H9 (cell line): Measurements from ENCODE around the gene CERS2. TPM values are rescaled to one million over a fixed set of nuclear protein-coding genes. Genes with fewer than 3 reads are reported as not detected.
A peak's percentile ranks its signal among the peaks of the same experiment; 100 is the strongest.

Experiments
- DNase-seq: peaks from one replicate; pipeline ENCODE4 v3.0.0-alpha.2; 2017
- H2AFZ ChIP-seq: one replicate; pipeline ENCODE4 v1.6.1; 2013; ENCODE audit warnings: mild to moderate bottlenecking, low read length, control low read depth, moderate library complexity
- H2AK5ac ChIP-seq: 2 replicates; pipeline ENCODE4 v1.6.1; 2013; ENCODE audit warnings: low read length, control low read depth, mixed read lengths; ENCODE audit not compliant: insufficient read length
- H2BK120ac ChIP-seq: one replicate; pipeline ENCODE4 v1.6.1; 2013; ENCODE audit warnings: low read depth, mild to moderate bottlenecking, low read length, control low read depth, inconsistent platforms; ENCODE audit not compliant: poor library complexity, severe bottlenecking
- H2BK12ac ChIP-seq: 2 replicates; pipeline ENCODE4 v1.6.1; 2013; ENCODE audit warnings: low read length, control low read depth, mixed read lengths, low read depth; ENCODE audit not compliant: insufficient read length
- H2BK15ac ChIP-seq: 2 replicates; pipeline ENCODE4 v1.6.1; 2013; ENCODE audit warnings: low read depth, low read length, control low read depth
- H2BK20ac ChIP-seq: one replicate; pipeline ENCODE4 v1.6.1; 2013; ENCODE audit warnings: low read depth, mild to moderate bottlenecking, low read length, control low read depth, inconsistent platforms; ENCODE audit not compliant: poor library complexity, severe bottlenecking
- H2BK5ac ChIP-seq: 2 replicates; pipeline ENCODE4 v1.6.1; 2013; ENCODE audit warnings: low read length, control low read depth, mixed read lengths; ENCODE audit not compliant: insufficient read length
- H3K14ac ChIP-seq: 2 replicates; pipeline ENCODE4 v1.6.1; 2013; ENCODE audit warnings: low read length, control low read depth; ENCODE audit not compliant: insufficient read depth
- H3K18ac ChIP-seq: 2 replicates; pipeline ENCODE4 v1.6.1; 2013; ENCODE audit warnings: low read depth, mild to moderate bottlenecking, mixed read lengths, low read length, control low read depth; ENCODE audit not compliant: insufficient read length
- H3K23ac ChIP-seq: 2 replicates; pipeline ENCODE4 v1.6.1; 2013; ENCODE audit warnings: low read length, control low read depth, mixed read lengths, low read depth; ENCODE audit not compliant: insufficient read length
- H3K23me2 ChIP-seq: 2 replicates; pipeline ENCODE4 v1.6.1; 2013; ENCODE audit warnings: low read depth, mild to moderate bottlenecking, mixed read lengths, low read length, control low read depth; ENCODE audit not compliant: insufficient read length, poor library complexity, severe bottlenecking
- H3K27ac ChIP-seq: 2 replicates; pipeline ENCODE4 v1.5.1; 2013; ENCODE audit warnings: low read length, control low read depth, mixed read lengths, low read depth; ENCODE audit not compliant: insufficient read length
- H3K27me3 ChIP-seq: 2 replicates; pipeline ENCODE4 v1.6.1; 2013; ENCODE audit warnings: low read length, control low read depth, inconsistent platforms; ENCODE audit not compliant: insufficient read depth
- H3K4ac ChIP-seq: 2 replicates; pipeline ENCODE4 v1.6.1; 2013; ENCODE audit warnings: low read depth, mild to moderate bottlenecking, control low read depth, inconsistent platforms, low read length, moderate library complexity
- H3K4me1 ChIP-seq: 2 replicates; pipeline ENCODE4 v1.6.1; 2013; ENCODE audit warnings: low read length, control low read depth, inconsistent platforms; ENCODE audit not compliant: insufficient read depth
- H3K4me2 ChIP-seq: 2 replicates; pipeline ENCODE4 v1.6.1; 2013; ENCODE audit warnings: low read length, control low read depth, mixed read lengths; ENCODE audit not compliant: insufficient read length, insufficient read depth
- H3K56ac ChIP-seq: 2 replicates; pipeline ENCODE4 v1.6.1; 2013; ENCODE audit warnings: low read depth, mild to moderate bottlenecking, mixed read lengths, low read length, control low read depth; ENCODE audit not compliant: insufficient read length
- H3K79me1 ChIP-seq: 2 replicates; pipeline ENCODE4 v1.6.1; 2013; ENCODE audit warnings: low read depth, mild to moderate bottlenecking, moderate library complexity, low read length, control low read depth, inconsistent platforms; ENCODE audit not compliant: insufficient read depth, poor library complexity, severe bottlenecking
- H3K79me2 ChIP-seq: 2 replicates; pipeline ENCODE4 v1.6.1; 2013; ENCODE audit warnings: low read length, control low read depth, inconsistent platforms; ENCODE audit not compliant: insufficient read depth
- H3K9ac ChIP-seq: 2 replicates; pipeline ENCODE4 v1.6.1; 2013; ENCODE audit warnings: low read length, control low read depth, mixed read lengths; ENCODE audit not compliant: insufficient read length; ENCODE audit errors: extremely low read depth
- H3K9me3 ChIP-seq: one replicate; pipeline ENCODE4 v1.6.1; 2013; ENCODE audit warnings: low read depth, low read length, inconsistent platforms; ENCODE audit not compliant: control insufficient read depth
- H3T11ph ChIP-seq: one replicate; pipeline ENCODE4 v1.6.1; 2013; ENCODE audit warnings: mild to moderate bottlenecking, low read length, control low read depth, inconsistent platforms
- H4K20me1 ChIP-seq: one replicate; pipeline ENCODE4 v1.6.1; 2013; ENCODE audit not compliant: control insufficient read depth, insufficient read length, insufficient read depth
- H4K5ac ChIP-seq: 2 replicates; pipeline ENCODE4 v1.6.1; 2013; ENCODE audit warnings: low read depth, mild to moderate bottlenecking, mixed read lengths, low read length, control low read depth; ENCODE audit not compliant: insufficient read length
- H4K8ac ChIP-seq: replicated peaks from 2 replicates; pipeline ENCODE4 v1.6.1; 2013; ENCODE audit warnings: low read length, control low read depth, mixed read lengths, low read depth; ENCODE audit not compliant: insufficient read length
- H4K91ac ChIP-seq: 2 replicates; pipeline ENCODE4 v1.6.1; 2013; ENCODE audit warnings: low read depth, mild to moderate bottlenecking, moderate library complexity, mixed read lengths, low read length, control low read depth; ENCODE audit not compliant: insufficient read length
- H3K27ac Mint-ChIP-seq, 3 experiments: 2 replicates in 2 of 3; 3 replicates in 1 of 3; pipeline ENCODE4 v1.8.0; 2020 to 2021; ENCODE audit warnings: mixed read lengths in 3 of 3, mild to moderate bottlenecking in 1 of 3, moderate library complexity in 1 of 3
- H3K27me3 Mint-ChIP-seq: 2 replicates; pipeline ENCODE4 v1.8.0; 2021; ENCODE audit warnings: low read depth, mild to moderate bottlenecking, moderate library complexity, mixed read lengths
- H3K36me3 Mint-ChIP-seq, 3 experiments: 2 replicates in 2 of 3; 3 replicates in 1 of 3; pipeline ENCODE4 v1.8.0; 2020 to 2021; ENCODE audit warnings: low read depth in 3 of 3, mixed read lengths in 3 of 3; ENCODE audit not compliant: insufficient read depth in 1 of 3
- H3K4me1 Mint-ChIP-seq, 2 experiments: 2 replicates each; pipeline ENCODE4 v1.8.0; 2020; ENCODE audit warnings: mixed read lengths in 2 of 2
- H3K4me3 Mint-ChIP-seq, 2 experiments: 2 replicates in 1 of 2; 3 replicates in 1 of 2; pipeline ENCODE4 v1.8.0; 2020 to 2021; ENCODE audit warnings: mild to moderate bottlenecking in 2 of 2, mixed read lengths in 2 of 2, moderate library complexity in 1 of 2
- H3K9me3 Mint-ChIP-seq, 2 experiments: 2 replicates in 1 of 2; 3 replicates in 1 of 2; pipeline ENCODE4 v1.8.0; 2020; ENCODE audit warnings: mild to moderate bottlenecking in 2 of 2, mixed read lengths in 2 of 2, moderate library complexity in 1 of 2
- CTCF ChIP-seq: fragments of 200-600 bp; sonication (generic); conservative IDR thresholded peaks from 3 replicates; pipeline ENCODE4 v1.8.0; 2021; ENCODE audit warnings: antibody characterized with exemption, mild to moderate bottlenecking
- WGBS: extraction: QIAGEN DNeasy Blood & Tissue Kit; methylation state at CpG from one replicate; pipeline ENCODE4 v1.1.7; 2013; ENCODE audit warnings: missing lambda C conversion rate, low lambda C conversion rate, mixed read lengths; ENCODE audit not compliant: insufficient read length; ENCODE audit errors: extremely low coverage; 5-methylcytosine and 5-hydroxymethylcytosine counted together
- total RNA-seq: library from RNA; stranded (reverse); gene quantifications from 2 replicates; pipeline ENCODE4 v1.2.1, GENCODE V29; 2021

CERS2 gene
- total RNA-seq, 1 experiment from 2014 or later = 201 TPM

DNA sequence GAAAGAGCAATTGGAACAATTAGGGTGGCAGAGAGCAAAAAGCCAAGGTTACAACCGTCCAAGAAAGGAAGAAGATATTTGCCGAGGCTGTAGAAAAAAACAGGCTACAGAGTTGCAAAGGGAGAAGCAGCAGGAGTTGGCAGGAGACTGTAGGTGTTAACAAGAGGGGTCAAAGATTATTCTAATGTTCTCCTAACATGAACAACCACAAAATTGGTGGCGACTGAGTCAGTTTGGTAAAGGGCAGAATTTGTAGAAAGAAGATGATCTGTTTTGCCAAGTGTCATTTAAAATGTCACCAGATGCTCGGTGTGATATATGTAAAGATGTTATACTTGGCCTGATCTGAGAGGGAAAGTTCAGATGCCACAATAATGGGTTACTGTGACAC lies 33.2 kb upstream of the CERS2 start:
- Histone ChIP-seq H4K20me1 (no peaks in the 10 kb centered on the region), H2AK5ac (no peak overlapping the region), H3K27me3 (no peaks in the 10 kb centered on the region), H2AFZ (no peak overlapping the region), H3K27ac (peak overlapping the region; percentile 4), H3K56ac (no peak overlapping the region), H3K79me2 (no peaks in the 10 kb centered on the region; the same call in 1 of the 2 replicates), H4K8ac (no peak overlapping the region), H3K18ac (peak overlapping the region; percentile 71), H3K14ac (peak overlapping the region; percentile 82; the same call in 1 of the 2 replicates), H2BK12ac (peak overlapping the region; percentile 64), H3T11ph (peak overlapping the region; percentile 92), H4K5ac (no peak overlapping the region), H2BK5ac (no peak overlapping the region), H3K4me2 (peak overlapping the region; percentile 77), H3K79me1 (no peaks in the 10 kb centered on the region), H3K23me2 (peaks cover 13% of the 10 kb centered on the region), H2BK120ac (peak overlapping the region; percentile 97), H3K23ac (no peak overlapping the region), H3K9me3 (no peaks in the 10 kb centered on the region), H3K9ac (no peak overlapping the region), H2BK20ac (peak overlapping the region; percentile 33), H2BK15ac (no peak overlapping the region), H4K91ac (no peak overlapping the region), H3K4me1 (peaks cover 5% of the 10 kb centered on the region; the same call in 1 of the 2 replicates), H3K4ac (peak overlapping the region; percentile 78; the same call in 1 of the 2 replicates)
- DNase-seq = no peak
- Mint-ChIP-seq H3K27ac (peak overlapping the region; percentile 12 to 97 (median 96); a peak in 6 of 7 replicates), H3K36me3 (no peaks in the 10 kb centered on the region; a peak in 1 of 7 replicates), H3K9me3 (no peaks in the 10 kb centered on the region; a peak in 2 of 5 replicates), H3K27me3 (no peaks in the 10 kb centered on the region; the same call in 1 of the 2 replicates), H3K4me3 (peak overlapping the region; percentile 97 to 99), H3K4me1 (peaks cover 35 to 41% of the 10 kb centered on the region in 2 experiments)
- no peak for TF ChIP-seq CTCF
- WGBS = no CpG with 5 or more reads among the region's 4 CpGs
